Pancreas (tissue), 10 donors: ENCODE measurements around the gene SLC48A1. TPM values are rescaled to one million over a fixed set of nuclear protein-coding genes. Genes with fewer than 3 reads are reported as not detected.

ENCODE experiments used
- ATAC-seq, 4 donors: fragments of 200-7000 bp; cut with Tn5 transposase; one replicate each; pipeline versions ENCODE4 v1.8.0 to v1.9.1; 2020; ENCODE audit warnings: mild to moderate bottlenecking in 4 of 4, moderate library complexity in 4 of 4
- DNase-seq, 6 donors: peaks; one replicate each; pipeline ENCODE4 v3.0.0-alpha.2; 2020
- FAIRE-seq: peaks from 2 replicates; lab custom pipeline; 2012; peaks lifted over from hg19 to GRCh38; lab: Jason Lieb, UNC
- H3K27ac ChIP-seq, 4 donors: fragments of 200-600 bp; sonication (generic); 1 replicate in 3 of 4; 2 replicates in 1 of 4; pipeline versions ENCODE4 v1.5.0 to v1.8.0; 2020
- H3K27me3 ChIP-seq, 4 donors: fragments of 200-600 bp; one replicate each; pipeline ENCODE4 v1.8.0; 2021
- H3K36me3 ChIP-seq, 3 donors: fragments of 200-600 bp; sonication (generic) in 1 of 3; one replicate each; pipeline versions ENCODE4 v1.5.0 to v1.8.0; 2020 to 2021
- H3K4me1 ChIP-seq, 3 donors: fragments of 200-600 bp; one replicate each; pipeline ENCODE4 v1.8.0; 2021
- H3K4me3 ChIP-seq, 4 donors: fragments of 200-600 bp; sonication (generic) in 2 of 4; one replicate each; pipeline versions ENCODE4 v1.5.0 to v1.8.0; 2020 to 2021
- H3K9me3 ChIP-seq, 4 donors: fragments of 200-600 bp; one replicate each; pipeline ENCODE4 v1.8.0; 2021
- WGBS, 2 donors: extraction: QIAGEN DNeasy Blood & Tissue Kit; methylation state at CpG; one replicate each; pipeline ENCODE4 v1.1.7; 2013; 5-methylcytosine and 5-hydroxymethylcytosine counted together
- intact Hi-C, 3 donors: fragments of 100-400 bp; cut with DNase I; formaldehyde crosslinking; loops; one replicate each; pipeline versions ENCODE4 v1.11.1 to v1.14.2; 2022
- polyA plus RNA-seq, 2 donors: library from polyadenylated mRNA; stranded (reverse); fragments of 200-250 nt; gene quantifications; one replicate each; pipeline ENCODE4 v1.2.3, GENCODE V29; 2013
- total RNA-seq, 6 donors: library from RNA; stranded (reverse); fragmentation: NEBNext Ultra II Directional in 4 of 6; extraction: Animal tissue kit (Norgen Biotek cat#: 25700) in 4 of 6; gene quantifications; one replicate each; pipeline versions ENCODE4 v1.2.1 to v1.2.4, GENCODE V29; 2021 to 2023
- TF ChIP-seq, protein P1 (sequence below), 4 donors: fragments of 200-600 bp; sonication (generic) in 3 of 4; IDR thresholded peaks; one replicate each; pipeline versions ENCODE4 v1.5.0 to v1.8.0; 2021; ENCODE audit warnings: antibody characterized with exemption in 4 of 4
- donor health status: healthy with polysubstance abuse.
- donor health status: DM: no; HTN: no; CAD: no; lungs with moderate emphysema.
- donor health status: DM: no; HTN: no; CAD: no.
- donor health status: control.
- donor health status: control.
- donor health status: Bipolar disorder and iron deficiency.
- donor health status: DM: yes; HTN: yes; CAD: no.
- donor health status: DM: no; HTN: no; CAD: no.
- donor health status: DM: no; HTN: no; CAD: no.
- donor health status: DM: yes; HTN: yes; CAD: no.

Gene SLC48A1
- total and polyA plus RNA-seq, 8 donors, result 12.2 to 17.2 (median 13.8) TPM

DNA sequence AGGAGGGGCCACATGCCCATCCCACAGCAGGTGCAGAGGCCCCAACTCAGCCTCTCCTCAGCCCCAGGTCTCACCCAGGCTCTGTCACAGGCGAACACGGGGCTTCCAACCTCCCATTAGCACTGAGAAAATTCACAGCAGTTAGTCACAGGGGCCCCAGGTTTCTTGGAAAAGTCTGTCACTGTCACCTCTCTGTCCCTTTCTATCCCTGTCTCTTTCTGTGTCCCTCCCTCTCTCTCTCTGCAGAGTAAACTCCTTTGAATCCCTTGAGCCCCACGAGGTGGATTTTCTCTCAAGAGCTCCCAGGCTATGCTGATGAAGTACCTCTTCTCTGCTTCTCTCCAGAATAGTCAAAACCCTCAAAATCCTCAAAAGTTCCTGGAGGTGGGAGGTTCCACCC is 33.7 kb upstream of the SLC48A1 start:
- intact Hi-C loops, result no loop called here
- TF ChIP-seq, protein P1, sequence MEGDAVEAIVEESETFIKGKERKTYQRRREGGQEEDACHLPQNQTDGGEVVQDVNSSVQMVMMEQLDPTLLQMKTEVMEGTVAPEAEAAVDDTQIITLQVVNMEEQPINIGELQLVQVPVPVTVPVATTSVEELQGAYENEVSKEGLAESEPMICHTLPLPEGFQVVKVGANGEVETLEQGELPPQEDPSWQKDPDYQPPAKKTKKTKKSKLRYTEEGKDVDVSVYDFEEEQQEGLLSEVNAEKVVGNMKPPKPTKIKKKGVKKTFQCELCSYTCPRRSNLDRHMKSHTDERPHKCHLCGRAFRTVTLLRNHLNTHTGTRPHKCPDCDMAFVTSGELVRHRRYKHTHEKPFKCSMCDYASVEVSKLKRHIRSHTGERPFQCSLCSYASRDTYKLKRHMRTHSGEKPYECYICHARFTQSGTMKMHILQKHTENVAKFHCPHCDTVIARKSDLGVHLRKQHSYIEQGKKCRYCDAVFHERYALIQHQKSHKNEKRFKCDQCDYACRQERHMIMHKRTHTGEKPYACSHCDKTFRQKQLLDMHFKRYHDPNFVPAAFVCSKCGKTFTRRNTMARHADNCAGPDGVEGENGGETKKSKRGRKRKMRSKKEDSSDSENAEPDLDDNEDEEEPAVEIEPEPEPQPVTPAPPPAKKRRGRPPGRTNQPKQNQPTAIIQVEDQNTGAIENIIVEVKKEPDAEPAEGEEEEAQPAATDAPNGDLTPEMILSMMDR (IDR thresholded peaks at IDR 0.05), result no peak
- peaks cover 12 to 21% (median 18%) of the 10 kb centered on the region in 3 donors for H3K4me1 ChIP-seq
- 81 to 83% methylated on average over 3 of the region's 3 CpGs for WGBS, 2 donors
- H3K27ac ChIP-seq, result no peak overlapping the region
- no peak for ATAC-seq
- no peak overlapping the region for H3K4me3 ChIP-seq
- H3K27me3 ChIP-seq, result no peaks in the 10 kb centered on the region
- H3K9me3 ChIP-seq, result no peaks in the 10 kb centered on the region
- no peaks in the 10 kb centered on the region for H3K36me3 ChIP-seq
- no peak for FAIRE-seq
- peak in 1 of 6 donors; percentile 7 for DNase-seq

DNA sequence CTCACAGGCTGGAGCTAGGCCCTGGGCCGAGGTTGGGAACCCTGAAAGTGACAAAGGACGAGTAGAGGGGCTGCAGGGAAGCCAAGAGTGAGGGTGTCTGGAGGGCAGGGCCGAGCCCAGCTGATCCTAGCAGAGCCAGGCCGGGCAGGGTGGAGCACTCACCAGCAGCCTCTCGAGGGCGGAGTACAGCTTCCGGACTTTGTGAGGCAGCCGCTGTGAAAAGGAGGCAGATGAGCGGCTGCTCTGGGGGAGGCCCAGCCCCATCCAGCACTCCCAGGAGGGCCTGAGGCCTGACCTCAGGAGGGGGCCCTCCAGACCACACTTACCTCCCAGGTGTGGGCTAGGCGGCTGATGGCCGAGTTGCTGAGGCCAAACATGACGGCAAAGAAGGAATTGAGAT is 33.1 kb upstream of the SLC48A1 start:
- TF ChIP-seq, protein P1 (IDR thresholded peaks at IDR 0.05), result no peak
- Histone ChIP-seq H3K27ac (no peak overlapping the region), H3K4me3 (no peak overlapping the region), H3K9me3 (no peaks in the 10 kb centered on the region), H3K36me3 (no peaks in the 10 kb centered on the region), H3K4me1 (peaks cover 12 to 21% (median 18%) of the 10 kb centered on the region in 3 donors), H3K27me3 (no peaks in the 10 kb centered on the region)
- intact Hi-C loops, result loop anchor here in 2 of 3 donors (5.0 kb wide), 1 partner anchor 37 kb away; no protein-coding TSS in a partner anchor
- DNase-seq (peak in 1 of 6 donors; percentile 19), ATAC-seq (no peak), FAIRE-seq (no peak)
- WGBS, 2 donors, result 75 to 86% methylated on average over 12 of the region's 12 CpGs

DNA sequence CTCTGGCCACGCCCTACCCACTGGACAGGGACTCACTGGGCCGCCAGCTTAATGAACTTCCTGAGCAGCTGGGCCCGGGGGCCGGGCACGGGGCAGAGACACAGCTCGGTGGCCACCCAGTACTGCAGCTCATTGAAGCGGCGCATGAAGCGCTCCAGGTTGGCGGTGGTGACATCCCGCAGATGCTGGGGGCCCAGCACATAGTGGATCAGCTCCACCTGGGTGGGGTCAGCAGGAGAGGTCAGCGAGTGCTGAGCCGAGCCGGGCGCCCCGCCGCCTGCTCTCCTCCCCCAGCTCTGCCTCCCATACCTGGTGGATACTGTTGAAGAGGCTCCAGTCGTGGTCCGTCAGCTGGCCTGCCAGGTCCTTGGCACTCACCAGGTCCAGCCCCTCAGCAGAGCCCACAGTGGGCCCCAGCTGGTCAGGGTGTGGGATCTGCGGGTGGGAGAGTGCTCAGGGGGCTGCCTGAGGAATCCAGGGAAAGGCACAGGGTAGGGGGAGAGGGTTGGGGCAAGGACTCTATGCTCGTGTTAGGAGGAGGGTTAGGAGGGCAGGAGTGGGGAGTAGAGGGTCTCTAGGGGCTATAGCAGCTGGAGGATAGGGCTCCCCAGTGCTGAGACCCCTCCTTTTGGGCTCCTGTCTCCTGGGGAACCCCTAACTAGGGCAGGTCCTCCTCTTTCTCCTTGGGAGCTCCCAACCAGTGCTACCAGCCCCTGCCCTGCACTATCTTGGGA is 32.3 kb upstream of the SLC48A1 start:
- Histone ChIP-seq H3K27ac (no peak overlapping the region), H3K27me3 (no peaks in the 10 kb centered on the region), H3K4me3 (no peak overlapping the region), H3K9me3 (no peaks in the 10 kb centered on the region), H3K4me1 (peaks cover 12 to 21% (median 18%) of the 10 kb centered on the region in 3 donors), H3K36me3 (no peaks in the 10 kb centered on the region)
- no peak for FAIRE-seq
- DNase-seq, result peak in 1 of 6 donors; percentile 30
- ATAC-seq, result no peak
- TF ChIP-seq, protein P1 (IDR thresholded peaks at IDR 0.05), result no peak
- intact Hi-C loops, result loop anchor here in 2 of 3 donors (5.0 kb wide), 1 partner anchor 37 kb away; no protein-coding TSS in a partner anchor
- 77 to 84% methylated on average over 21 of the region's 21 CpGs for WGBS, 2 donors

DNA sequence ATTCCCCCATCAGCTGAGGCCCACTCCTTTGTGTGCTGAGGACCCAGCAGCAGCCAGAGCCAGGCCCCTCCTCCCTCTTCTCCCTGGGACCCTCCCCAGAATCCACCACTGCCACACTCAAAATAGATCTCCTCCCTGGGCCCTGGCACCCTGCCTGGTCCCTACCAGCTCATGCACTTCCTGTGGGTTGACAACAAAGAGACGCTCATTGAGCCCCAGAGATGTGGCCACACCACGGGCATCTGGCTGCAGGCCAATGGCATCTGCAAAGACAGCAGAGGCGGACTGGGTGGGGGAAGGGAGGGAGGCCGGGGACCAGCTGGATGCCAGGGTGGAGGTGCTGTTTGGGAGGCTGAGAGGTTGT is 31.7 kb upstream of the SLC48A1 start:
- Histone ChIP-seq H3K9me3 (no peaks in the 10 kb centered on the region), H3K36me3 (no peaks in the 10 kb centered on the region), H3K4me3 (no peak overlapping the region), H3K27ac (no peak overlapping the region), H3K27me3 (no peaks in the 10 kb centered on the region), H3K4me1 (peaks cover 9 to 18% (median 15%) of the 10 kb centered on the region in 3 donors)
- WGBS, 2 donors, result 16 to 17% methylated on average over 4 of the region's 4 CpGs
- peak in 3 of 6 donors; percentile 40 to 69 (median 57) for DNase-seq
- ATAC-seq, result peak in 1 of 4 donors; percentile 4
- TF ChIP-seq, protein P1 (IDR thresholded peaks at IDR 0.05), result no peak
- no peak for FAIRE-seq
- intact Hi-C loops, result loop anchor here in 2 of 3 donors (5.0 kb wide), 1 partner anchor 36 kb away; no protein-coding TSS in a partner anchor
